ENCODE data around the gene ZG16.
"Not testable (repeated sequence)": the region's sequence is repeated elsewhere in the genome, so short reads cannot be mapped to it uniquely, and the experiment has no call there.

- not testable (repeated sequence) for TF ChIP-seq CTCF, POLR2A (IDR thresholded peaks at IDR 0.05)
These were observed 38.0 kb upstream of the ZG16 start for GRCh38 chr16:29739927-29740629.

All from right lobe of liver (tissue), 4 donors.